K562 (cell line): ENCODE data around the gene TRRAP. TPM values are rescaled to one million over a fixed set of nuclear protein-coding genes. Genes with fewer than 3 reads are reported as not detected.
A peak's percentile ranks its signal among the peaks of the same experiment; 100 is the strongest.

Experiments
- AFF4 ChIP-seq: sonication (generic); formaldehyde crosslinking; IDR thresholded peaks from 2 replicates; pipeline ENCODE4 v1.8.0; 2023; ENCODE audit warnings: mild to moderate bottlenecking, missing genetic modification reagents
- ARNT ChIP-seq, 2 experiments: fragments of 450-650 bp; IDR thresholded peaks; 2 replicates each; pipeline ENCODE4 v1.6.1; 2016; ENCODE audit warnings: mild to moderate bottlenecking in 1 of 2
- CHD1 ChIP-seq: fragments of 200-600 bp; sonication (generic); IDR thresholded peaks from one replicate; pipeline ENCODE4 v1.6.1; 2012; ENCODE audit warnings: mild to moderate bottlenecking, moderate library complexity, low read length, inconsistent platforms
- ESRRA ChIP-seq: fragments of 450-650 bp; IDR thresholded peaks from 2 replicates; pipeline ENCODE4 v1.6.1; 2014; ENCODE audit warnings: low read depth, mild to moderate bottlenecking, moderate library complexity, borderline replicate concordance
- FOXA1 ChIP-seq: fragments of 450-650 bp; IDR thresholded peaks from 2 replicates; pipeline ENCODE4 v1.6.1; 2016; ENCODE audit warnings: mild to moderate bottlenecking, borderline replicate concordance
- GATAD2B ChIP-seq: fragments of 450-650 bp; IDR thresholded peaks from 2 replicates; pipeline ENCODE4 v1.6.1; 2017; ENCODE audit warnings: mild to moderate bottlenecking, borderline replicate concordance
- HLTF ChIP-seq: fragments of 450-650 bp; IDR thresholded peaks from 2 replicates; pipeline ENCODE4 v1.6.1; 2016
- HMG20A ChIP-seq: fragments of 450-650 bp; formaldehyde crosslinking; conservative IDR thresholded peaks from 2 replicates; pipeline ENCODE4 v1.4.0; 2020; ENCODE audit warnings: mild to moderate bottlenecking, mixed read lengths
- KDM4B ChIP-seq, 2 experiments: fragments of 450-650 bp in 1 of 2; sonication (generic) in 1 of 2; IDR thresholded peaks; 2 replicates each; pipeline ENCODE4 v1.6.1; 2016 to 2017; ENCODE audit warnings: borderline replicate concordance in 2 of 2, antibody characterized with exemption in 1 of 2, low read depth in 1 of 2, mild to moderate bottlenecking in 1 of 2
- PCBP2 ChIP-seq: fragments of 200-400 bp; formaldehyde crosslinking; IDR thresholded peaks from 2 replicates; pipeline ENCODE4 v1.6.1; 2018; ENCODE audit warnings: low read length, low read depth, mild to moderate bottlenecking, moderate library complexity; ENCODE audit not compliant: poor library complexity, severe bottlenecking
- RBM14 ChIP-seq: fragments of 200-400 bp; formaldehyde crosslinking; IDR thresholded peaks from 2 replicates; pipeline ENCODE4 v1.6.1; 2018; ENCODE audit warnings: low read depth, mild to moderate bottlenecking, low read length, moderate library complexity, borderline replicate concordance; ENCODE audit not compliant: insufficient read depth
- SMAD3 ChIP-seq: fragments of 450-650 bp; formaldehyde crosslinking; conservative IDR thresholded peaks from 2 replicates; pipeline ENCODE4 v1.4.0; 2020; ENCODE audit warnings: mild to moderate bottlenecking
- SMAD4 ChIP-seq: fragments of 250-450 bp; sonication (Bioruptor Pico); conservative IDR thresholded peaks from 2 replicates; pipeline ENCODE4 v1.8.0; 2021; ENCODE audit warnings: inconsistent platforms, mild to moderate bottlenecking, moderate library complexity
- SOX6 ChIP-seq: fragments of 450-650 bp; IDR thresholded peaks from 2 replicates; pipeline ENCODE4 v1.6.1; 2014; ENCODE audit warnings: mild to moderate bottlenecking
- SP1 ChIP-seq: sonication (generic); formaldehyde crosslinking; IDR thresholded peaks from 2 replicates; pipeline ENCODE4 v1.8.1; 2022; ENCODE audit warnings: mild to moderate bottlenecking, missing genetic modification reagents
- TAF1 ChIP-seq: IDR thresholded peaks from 2 replicates; pipeline ENCODE4 v1.6.1; 2011; ENCODE audit warnings: mild to moderate bottlenecking, low read length, moderate library complexity; ENCODE audit not compliant: insufficient read depth, control insufficient read depth, severe bottlenecking; ENCODE audit errors: extremely low read depth
- ZBTB11 ChIP-seq, 3 experiments: fragments of 200-800 bp in 1 of 3; fragments of 250-450 bp in 1 of 3; fragments of 450-650 bp in 1 of 3; sonication (Bioruptor Pico) in 1 of 3; sonication (Bioruptor generic) in 1 of 3; formaldehyde crosslinking in 1 of 3; IDR thresholded peaks; 2 replicates each; pipeline versions ENCODE4 v1.6.1 to v1.8.0; 2016 to 2022; ENCODE audit warnings: mild to moderate bottlenecking in 2 of 3, missing genetic modification characterization in 2 of 3, missing compliant biosample characterization in 1 of 3, moderate library complexity in 1 of 3
- ZNF511 ChIP-seq: sonication (generic); formaldehyde crosslinking; IDR thresholded peaks from 2 replicates; pipeline ENCODE4 v1.8.0; 2022; ENCODE audit warnings: mild to moderate bottlenecking, missing genetic modification reagents
- polyA plus RNA-seq, 8 experiments: library from polyadenylated mRNA; depleted of rRNA in 4 of 8; stranded (reverse) in 5 of 8; unstranded in 3 of 8; fragments of >200 nt; fragmentation: Nextera tagmentation in 2 of 8; fragmentation: Illumina TruSeq in 1 of 8; extraction: Ambion mirVana in 2 of 8; extraction: Trizol in 1 of 8; gene quantifications; 2 replicates each; pipeline versions ENCODE4 v1.2.1 to v1.2.3, GENCODE V29; 2011 to 2014; ENCODE audit warnings: inconsistent platforms in 1 of 8, missing spikeins in 1 of 8
- total RNA-seq, 7 experiments: library from RNA; depleted of rRNA in 6 of 7; stranded (reverse); fragments of >200 nt in 6 of 7; fragmentation: Illumina TruSeq in 2 of 7; extraction: Trizol in 2 of 7; gene quantifications; 2 replicates each; pipeline versions ENCODE4 v1.2.1 to v1.2.3, GENCODE V29; 2011 to 2021; ENCODE audit warnings: low replicate concordance in 1 of 7

TRRAP gene
- total and polyA plus RNA-seq, 9 of the 15 experiments (the other 6 are each of a cell fraction or from before 2014, with no cell fraction given): 1.3 to 47.2 (median 9.7) TPM

- TF ChIP-seq AFF4 (peak; percentile 49; the same call in 1 of the 2 replicates), FOXA1 (no peak), RBM14 (no peak), HMG20A (no peak), ZBTB11 (CRISPR knock-in tag; IDR thresholded peaks at IDR 0.05) (peak in 1 of 3 experiments; percentile 40; a peak in 1 of 6 replicates), ZNF511 (peak; percentile 54; the same call in 1 of the 2 replicates), PCBP2 (no peak), SMAD4 (CRISPR knock-in tag) (peak; percentile 67; the same call in 1 of the 2 replicates), SOX6 (peak; percentile 22; the same call in 1 of the 2 replicates), ARNT (IDR thresholded peaks at IDR 0.05) (no peak), TAF1 (peak; percentile 88), KDM4B (IDR thresholded peaks at IDR 0.05; ENCODE audit: borderline replicate concordance in 2 of 2, low read depth in 1 of 2) (no peak; a peak in 1 of 4 replicates), CHD1 (peak; percentile 41), SP1 (peak; percentile 42), GATAD2B (peak; percentile 92), ESRRA (peak; percentile 55), HLTF (no peak), SMAD3 (CRISPR knock-in tag) (no peak)
Measured at GRCh38 chr7:98878365-98879197, at the start of gene TRRAP (continued).
